ENCODE measurements around the gene DENND1A.

- TF ChIP-seq, protein P1, sequence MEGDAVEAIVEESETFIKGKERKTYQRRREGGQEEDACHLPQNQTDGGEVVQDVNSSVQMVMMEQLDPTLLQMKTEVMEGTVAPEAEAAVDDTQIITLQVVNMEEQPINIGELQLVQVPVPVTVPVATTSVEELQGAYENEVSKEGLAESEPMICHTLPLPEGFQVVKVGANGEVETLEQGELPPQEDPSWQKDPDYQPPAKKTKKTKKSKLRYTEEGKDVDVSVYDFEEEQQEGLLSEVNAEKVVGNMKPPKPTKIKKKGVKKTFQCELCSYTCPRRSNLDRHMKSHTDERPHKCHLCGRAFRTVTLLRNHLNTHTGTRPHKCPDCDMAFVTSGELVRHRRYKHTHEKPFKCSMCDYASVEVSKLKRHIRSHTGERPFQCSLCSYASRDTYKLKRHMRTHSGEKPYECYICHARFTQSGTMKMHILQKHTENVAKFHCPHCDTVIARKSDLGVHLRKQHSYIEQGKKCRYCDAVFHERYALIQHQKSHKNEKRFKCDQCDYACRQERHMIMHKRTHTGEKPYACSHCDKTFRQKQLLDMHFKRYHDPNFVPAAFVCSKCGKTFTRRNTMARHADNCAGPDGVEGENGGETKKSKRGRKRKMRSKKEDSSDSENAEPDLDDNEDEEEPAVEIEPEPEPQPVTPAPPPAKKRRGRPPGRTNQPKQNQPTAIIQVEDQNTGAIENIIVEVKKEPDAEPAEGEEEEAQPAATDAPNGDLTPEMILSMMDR (IDR thresholded peaks at IDR 0.05) = no peak
- no peak for TF ChIP-seq POLR2A (IDR thresholded peaks at IDR 0.05)
These were observed 412.4 kb downstream of the DENND1A start for GRCh38 chr9:123517512-123517911.

All from right lobe of liver (tissue), 4 donors.